Neural crest cell (in vitro differentiated cells): ENCODE results near the gene SKIL. TPM values are rescaled to one million over a fixed set of nuclear protein-coding genes. Genes with fewer than 3 reads are reported as not detected.

ENCODE experiments used
- DNase-seq: peaks from one replicate; pipeline ENCODE4 v3.0.0; 2021; ENCODE audit warnings: low read depth, mixed read lengths, low spot score
- H3K27ac Mint-ChIP-seq: one replicate; pipeline ENCODE4 v1.8.0; 2021; ENCODE audit warnings: mild to moderate bottlenecking, mixed read lengths; ENCODE audit not compliant: unreplicated experiment
- H3K27me3 Mint-ChIP-seq: 2 replicates; pipeline ENCODE4 v1.8.0; 2021; ENCODE audit warnings: low read depth, mild to moderate bottlenecking, mixed read lengths
- H3K36me3 Mint-ChIP-seq: 2 replicates; pipeline ENCODE4 v1.8.0; 2021; ENCODE audit warnings: low read depth, mild to moderate bottlenecking, mixed read lengths
- H3K4me1 Mint-ChIP-seq: 2 replicates; pipeline ENCODE4 v1.8.0; 2021; ENCODE audit warnings: mixed read lengths
- H3K4me3 Mint-ChIP-seq: one replicate; pipeline ENCODE4 v1.8.0; 2021; ENCODE audit warnings: mild to moderate bottlenecking, mixed read lengths
- H3K9me3 Mint-ChIP-seq: 2 replicates; pipeline ENCODE4 v1.8.0; 2021; ENCODE audit warnings: mixed read lengths
- CTCF ChIP-seq: fragments of 200-600 bp; sonication (generic); conservative IDR thresholded peaks from 2 replicates; pipeline ENCODE4 v1.5.0; 2021; ENCODE audit warnings: antibody characterized with exemption, mild to moderate bottlenecking
- total RNA-seq: library from RNA; stranded (reverse); gene quantifications from 2 replicates; pipeline ENCODE4 v1.2.1, GENCODE V29; 2021

The SKIL gene
- total RNA-seq, 1 donor from 2014 or later: 18.0 TPM

- Mint-ChIP-seq H3K27me3 (no peaks in the 10 kb centered on the region), H3K9me3 (no peaks in the 10 kb centered on the region), H3K27ac (no peak overlapping the region), H3K4me1 (no peaks in the 10 kb centered on the region), H3K4me3 (no peak overlapping the region), H3K36me3 (no peaks in the 10 kb centered on the region)
- TF ChIP-seq CTCF: no peak
- no peak for DNase-seq
These were observed 10.8 kb upstream of the SKIL start for GRCh38 chr3:170346481-170347392.

GRCh38 chr3:170350515-170351413, 6.8 kb upstream of the SKIL start:
- Mint-ChIP-seq H3K9me3 (no peaks in the 10 kb centered on the region), H3K27ac (no peak overlapping the region), H3K4me1 (peaks cover 20% of the 10 kb centered on the region), H3K27me3 (no peaks in the 10 kb centered on the region), H3K4me3 (no peak overlapping the region), H3K36me3 (no peaks in the 10 kb centered on the region)
- no peak for TF ChIP-seq CTCF
- no peak for DNase-seq

- TF ChIP-seq CTCF: no peak
- no peaks in the 10 kb centered on the region for H3K36me3 Mint-ChIP-seq
- no peak overlapping the region for H3K27ac Mint-ChIP-seq
- H3K4me1 Mint-ChIP-seq: peaks cover 27% of the 10 kb centered on the region
- H3K4me3 Mint-ChIP-seq: no peak overlapping the region
- no peaks in the 10 kb centered on the region for H3K9me3 Mint-ChIP-seq
- DNase-seq: no peak
- H3K27me3 Mint-ChIP-seq: no peaks in the 10 kb centered on the region
These were observed 4.6 kb upstream of the SKIL start for GRCh38 chr3:170352936-170353335.

- Mint-ChIP-seq H3K27ac (no peak overlapping the region), H3K27me3 (peaks cover 2% of the 10 kb centered on the region), H3K4me3 (peak overlapping the region; percentile 45), H3K4me1 (peaks cover 31% of the 10 kb centered on the region), H3K36me3 (no peaks in the 10 kb centered on the region), H3K9me3 (no peaks in the 10 kb centered on the region)
- no peak for TF ChIP-seq CTCF
- DNase-seq: no peak
These were observed 4.0 kb upstream of the SKIL start for GRCh38 chr3:170353485-170353884.

GRCh38 chr3:170354760-170355159, 2.8 kb upstream of the SKIL start:
- H3K36me3 Mint-ChIP-seq: no peaks in the 10 kb centered on the region
- peaks cover 5% of the 10 kb centered on the region for H3K27me3 Mint-ChIP-seq
- no peak overlapping the region for H3K27ac Mint-ChIP-seq
- peak overlapping the region; percentile 31 for H3K4me3 Mint-ChIP-seq
- no peaks in the 10 kb centered on the region for H3K9me3 Mint-ChIP-seq
- no peak for DNase-seq
- no peak for TF ChIP-seq CTCF
- H3K4me1 Mint-ChIP-seq: peaks cover 37% of the 10 kb centered on the region
